HG03039 (cell line): ENCODE results near the gene RETSAT.
"Not testable (repeated sequence)": the region's sequence is repeated elsewhere in the genome, so short reads cannot be mapped to it uniquely, and the experiment has no call there.

Source experiments
- ATAC-seq: cut with Tn5 transposase; IDR thresholded peaks from one replicate; pipeline ENCODE4 v1.9.1; 2021; ENCODE audit warnings: mild to moderate bottlenecking, moderate library complexity; ENCODE audit not compliant: unreplicated experiment

RETSAT gene

GRCh38 chr2:85334928-85335327 is 19.4 kb downstream of the RETSAT start:
- ATAC-seq, result no peak

GRCh38 chr2:85333877-85334276 is 20.5 kb downstream of the RETSAT start:
- not testable (repeated sequence) for ATAC-seq

GRCh38 chr2:85330839-85331636 is 23.3 kb downstream of the RETSAT start:
- ATAC-seq, result no peak

DNA sequence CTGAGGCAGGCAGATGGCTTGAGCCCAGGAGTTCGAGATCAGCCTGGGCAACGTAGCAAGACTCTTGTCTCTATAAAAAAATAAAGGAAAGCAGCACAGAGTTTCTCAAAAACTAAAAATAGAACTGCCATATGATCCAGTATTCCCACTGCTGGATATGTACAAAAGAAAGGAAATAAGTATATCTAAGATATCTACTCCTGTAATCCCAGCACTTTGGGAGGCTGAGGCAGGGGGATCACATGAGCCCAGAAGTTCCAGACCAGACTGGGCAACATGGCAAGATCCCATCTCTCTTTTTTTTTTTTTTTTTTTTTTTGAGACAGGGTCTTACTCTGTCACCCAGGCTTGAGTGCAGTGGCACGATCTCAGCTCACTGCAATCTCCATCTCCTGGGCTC is 24.6 kb downstream of the RETSAT start:
- ATAC-seq, result not testable (repeated sequence)

DNA sequence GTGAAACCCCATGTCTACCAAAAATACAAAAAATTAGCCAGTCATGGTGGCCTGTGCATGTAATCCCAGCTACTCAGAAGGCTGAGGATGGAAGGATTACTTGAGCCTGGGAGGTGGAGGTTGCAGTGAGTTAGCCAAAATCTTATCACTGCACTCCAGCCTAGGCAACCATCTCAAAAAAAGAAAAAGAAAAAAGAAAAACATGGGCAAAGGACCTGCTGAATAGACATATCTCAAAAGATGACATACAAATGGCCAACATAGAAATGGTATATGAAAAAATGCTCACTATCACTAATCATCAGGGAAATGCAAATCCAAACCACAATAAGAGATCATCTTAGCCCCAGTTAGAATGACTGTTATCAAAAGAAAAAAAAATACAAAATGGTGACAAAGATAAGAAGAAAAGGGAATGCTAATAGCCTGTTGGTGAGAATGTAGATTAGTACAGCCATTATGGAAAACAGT is 25.1 kb downstream of the RETSAT start:
- ATAC-seq, result no peak

GRCh38 chr2:85327822-85328617 is 26.3 kb downstream of the RETSAT start, which contains the start of gene TGOLN2:
Gene TGOLN2 (minus strand): TSS chr2:85327989. CDS start chr2:85327962, 27 bp downstream.
- ATAC-seq, result peak; percentile 79

GRCh38 chr2:85327160-85327821 is 27.0 kb downstream of the RETSAT start:
- ATAC-seq, result no peak

DNA sequence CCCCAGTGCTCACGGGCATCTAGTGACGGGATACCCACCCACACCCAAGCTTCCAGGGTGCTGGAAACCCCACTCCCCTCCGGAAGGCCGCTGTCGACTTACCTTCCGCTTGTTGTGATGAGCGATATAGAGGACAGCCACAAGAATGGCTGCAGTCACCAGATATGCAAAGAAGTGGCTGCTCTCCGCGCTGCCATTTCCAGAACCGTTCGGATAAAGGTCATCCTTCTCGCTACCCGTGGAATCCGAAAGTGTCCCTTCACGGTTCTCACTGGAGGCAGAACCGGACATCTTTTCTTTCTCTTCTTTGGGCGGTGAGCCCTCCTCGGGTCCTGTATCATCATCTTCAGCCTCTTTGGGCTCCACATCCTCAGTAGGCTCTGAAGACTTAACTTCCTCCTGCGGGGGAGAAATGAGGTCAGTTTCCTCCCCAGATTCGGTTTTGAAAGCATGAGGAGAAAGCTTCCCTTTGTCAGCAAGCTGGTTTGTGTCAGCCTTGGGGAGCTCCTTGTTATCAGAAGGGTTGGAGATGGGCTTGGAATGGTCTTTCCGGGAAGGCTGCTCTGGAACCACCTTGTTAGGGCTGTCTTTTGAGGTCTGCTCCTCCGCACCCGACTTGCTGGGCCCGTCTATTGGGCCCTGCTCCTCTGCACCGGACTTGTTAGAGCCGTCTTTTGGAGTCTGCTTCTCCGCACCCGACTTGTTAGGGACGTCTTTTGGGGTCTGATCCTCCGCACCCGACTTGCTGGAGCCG is 27.7 kb downstream of the RETSAT start:
- peak; percentile 36 for ATAC-seq

DNA sequence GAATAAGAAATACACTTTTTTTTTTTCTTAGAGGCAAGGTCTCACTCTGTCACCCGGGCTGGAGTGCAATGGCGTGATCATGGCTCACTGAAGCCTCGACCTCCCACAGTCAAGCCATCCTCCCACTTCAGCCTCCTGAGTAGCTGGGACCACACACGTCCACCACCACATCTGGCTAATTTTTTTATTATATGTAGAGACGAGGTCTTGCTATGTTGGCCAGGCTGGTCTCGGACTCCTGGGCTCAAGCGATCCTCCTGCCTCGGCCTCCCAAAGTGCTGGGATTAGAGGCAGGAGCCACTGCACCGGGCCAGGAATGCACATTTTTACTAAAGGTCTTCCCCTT is 28.9 kb downstream of the RETSAT start:
- ATAC-seq, result no peak

- no peak for ATAC-seq
These were observed 29.5 kb downstream of the RETSAT start for GRCh38 chr2:85324639-85325465.

- ATAC-seq, result not testable (repeated sequence)
These were observed 30.4 kb downstream of the RETSAT start for GRCh38 chr2:85323988-85324367.

DNA sequence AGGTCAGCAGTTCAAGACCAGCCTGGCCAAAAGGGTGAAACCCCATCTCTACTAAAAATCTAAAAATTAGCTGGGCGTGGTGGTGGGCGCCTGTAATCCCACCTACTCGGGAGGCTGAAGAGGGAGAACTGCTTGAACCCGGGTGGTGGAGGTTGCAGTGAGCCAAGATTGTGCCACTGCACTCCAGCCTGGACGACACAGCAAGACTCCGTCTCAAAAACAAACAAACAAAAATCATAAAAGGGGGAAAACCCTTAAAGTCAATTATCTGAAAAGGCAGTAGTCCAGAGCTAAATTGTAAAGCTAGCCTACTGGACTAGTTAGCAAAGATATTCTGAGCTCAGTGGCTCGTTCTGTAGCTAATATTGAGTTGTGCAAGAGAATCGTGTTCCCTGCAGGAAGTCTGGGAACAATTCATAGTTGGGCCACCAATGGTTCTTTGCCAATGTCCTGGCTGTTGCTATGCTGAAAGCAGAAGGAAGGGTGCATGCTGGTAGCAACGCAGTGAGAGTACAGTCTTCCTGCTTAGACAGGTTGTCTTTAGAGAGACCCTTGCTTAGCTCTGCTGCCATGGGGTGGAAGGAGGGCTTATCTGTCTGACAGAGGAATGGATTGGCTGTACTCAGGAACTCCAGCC is 30.9 kb downstream of the RETSAT start:
- ATAC-seq, result no peak

DNA sequence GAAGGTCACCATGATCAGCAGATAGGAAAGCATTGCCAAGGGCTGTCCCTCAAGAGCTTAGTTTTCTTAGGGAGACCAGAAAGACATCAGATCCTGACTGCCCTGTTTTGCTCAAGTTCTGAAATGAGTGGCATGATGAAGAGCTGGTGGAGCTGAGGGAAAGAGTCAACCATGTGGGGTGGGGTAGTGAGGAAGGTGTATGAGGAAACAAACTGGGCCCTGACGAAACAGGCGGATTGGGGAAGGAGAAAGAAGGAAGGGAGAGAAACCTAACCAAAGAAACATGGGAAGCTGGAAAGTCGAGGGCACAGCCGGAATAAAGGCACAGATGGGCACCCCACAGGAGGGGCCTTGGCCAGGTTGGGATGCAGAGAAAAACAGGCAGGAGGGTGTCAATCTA is 34.5 kb downstream of the RETSAT start:
- no peak for ATAC-seq

- peak; percentile 79 for ATAC-seq
These were observed 35.9 kb downstream of the RETSAT start for GRCh38 chr2:85318222-85319074.

- not testable (repeated sequence) for ATAC-seq
These were observed 38.4 kb downstream of the RETSAT start for GRCh38 chr2:85315921-85316320.

DNA sequence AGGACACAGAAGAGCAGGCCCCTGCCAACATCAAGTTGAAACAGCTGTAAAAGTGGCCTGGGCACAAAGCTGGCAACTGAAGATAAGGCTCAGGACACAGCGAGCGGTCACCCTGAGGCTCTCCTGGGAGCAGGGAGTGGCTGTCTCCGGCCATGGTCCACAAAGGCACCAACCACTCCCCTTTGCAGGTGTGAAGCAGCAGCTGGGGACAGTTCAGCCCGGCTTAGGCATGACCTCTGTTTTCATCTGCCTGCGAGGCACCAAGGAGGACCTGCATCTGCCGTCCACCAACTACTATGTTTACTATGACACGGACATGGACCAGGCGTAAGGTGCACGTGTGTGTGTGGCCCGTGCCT is 39.5 kb downstream of the RETSAT start:
- ATAC-seq, result no peak

DNA sequence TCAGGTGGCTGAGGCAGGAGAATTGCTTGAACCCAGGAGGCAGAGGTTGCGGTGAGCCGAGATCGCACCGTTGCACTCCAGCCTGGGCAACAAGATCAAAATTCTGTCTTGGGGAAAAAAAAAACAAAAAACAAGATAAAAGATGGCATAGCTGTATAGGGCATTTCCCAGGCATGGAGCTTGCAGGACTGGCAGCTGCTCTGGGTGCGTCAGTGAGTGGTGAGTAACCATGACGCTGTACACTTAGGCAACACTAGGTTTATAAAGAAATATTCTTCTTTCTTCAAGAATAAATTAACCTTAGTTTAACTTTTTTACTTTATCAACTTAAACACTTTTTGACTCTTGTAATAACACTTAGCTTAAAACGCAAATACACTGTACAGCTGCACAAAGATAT is 41.9 kb downstream of the RETSAT start:
- no peak for ATAC-seq

DNA sequence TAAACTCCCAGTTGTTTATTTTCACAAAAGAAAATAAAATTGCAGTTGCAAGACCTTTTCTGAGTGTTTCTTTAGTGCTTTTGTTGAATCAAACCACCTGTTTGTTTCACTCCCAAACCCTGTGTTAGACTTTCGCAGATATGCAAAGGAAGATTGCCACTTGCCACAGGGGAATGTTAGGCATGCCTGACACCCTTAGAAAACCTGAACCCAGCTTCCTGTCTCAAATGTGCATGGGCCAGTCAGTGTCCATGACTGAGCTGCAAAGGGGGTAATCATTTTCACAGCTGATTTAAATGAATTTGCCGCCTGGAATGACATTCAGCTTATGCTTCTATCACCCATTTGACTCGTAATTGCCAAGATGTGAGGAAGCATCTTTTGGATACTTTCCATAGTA is 44.0 kb downstream of the RETSAT start:
- peak; percentile 46 for ATAC-seq
